HepG2 (cell line): ENCODE results near the gene ZFP36. TPM values are rescaled to one million over a fixed set of nuclear protein-coding genes. Genes with fewer than 3 reads are reported as not detected.
A peak's percentile ranks its signal among the peaks of the same experiment; 100 is the strongest.

Source experiments
- ATAC-seq: fragments of 200-7000 bp; cut with Tn5 transposase; 3 replicates; pipeline ENCODE4 v1.9.1; 2020; ENCODE audit warnings: mild to moderate bottlenecking, moderate library complexity
- BruUV-seq: library from RNA; stranded (reverse); fragments of 400-500 nt; replicated peaks from 2 replicates; lab custom pipeline; 2021; lab: Mats Ljungman, UMichigan
- CTCF ChIA-PET: fragments of 300-600 bp; formaldehyde crosslinking; extraction: SDS; loops from one replicate; lab custom pipeline; 2021; ENCODE audit warnings: low total read pairs, inconsistent platforms, low intra/inter-chr PET ratio; lab: Yijun Ruan, JAX
- POLR2A ChIA-PET: fragments of 350-600 bp; sonication (Branson Sonifier 250); formaldehyde crosslinking; loops from one replicate; lab custom pipeline; 2020; ENCODE audit warnings: antibody characterized with exemption, inconsistent platforms; lab: Yijun Ruan, JAX
- DNase-seq: peaks from one replicate; pipeline ENCODE4 v3.0.0-alpha.2; 2015; ENCODE audit warnings: low spot score
- FAIRE-seq: peaks from 3 replicates; lab custom pipeline; 2011; peaks lifted over from hg19 to GRCh38; lab: Jason Lieb, UNC
- H2AFZ ChIP-seq: one replicate; pipeline ENCODE4 v1.6.1; 2011; ENCODE audit warnings: low read length, inconsistent platforms
- H3K27ac ChIP-seq: fragments of 300-600 bp; 3 replicates; pipeline ENCODE4 v1.8.0; 2011; ENCODE audit warnings: mixed run types, mild to moderate bottlenecking, mixed read lengths, low read length, inconsistent platforms; ENCODE audit not compliant: insufficient read depth; ENCODE audit errors: extremely low read length
- H3K27me3 ChIP-seq, 2 experiments: fragments of 200-600 bp in 1 of 2; 2 replicates in 1 of 2; 3 replicates in 1 of 2; pipeline versions ENCODE4 v1.6.0 to v1.8.0; 2011; ENCODE audit warnings: low read length in 2 of 2, mild to moderate bottlenecking in 2 of 2, moderate library complexity in 2 of 2, inconsistent platforms in 1 of 2; ENCODE audit not compliant: insufficient read depth in 2 of 2, control insufficient read depth in 1 of 2
- H3K36me3 ChIP-seq, 2 experiments: fragments of 200-600 bp in 1 of 2; replicated peaks in 1 of 2; 2 replicates in 1 of 2; 3 replicates in 1 of 2; pipeline versions ENCODE4 v1.5.1 to v1.8.0; 2011; ENCODE audit warnings: low read length in 2 of 2, inconsistent platforms in 1 of 2; ENCODE audit not compliant: insufficient read depth in 2 of 2, control insufficient read depth in 1 of 2
- H3K4me1 ChIP-seq: 2 replicates; pipeline ENCODE4 v1.5.1; 2012; ENCODE audit warnings: low read length, inconsistent platforms; ENCODE audit not compliant: insufficient read depth
- H3K4me2 ChIP-seq: 2 replicates; pipeline ENCODE4 v1.6.0; 2011; ENCODE audit warnings: low read depth, low read length, inconsistent platforms
- H3K4me3 ChIP-seq, 3 experiments: fragments of 200-600 bp in 1 of 3; sonication (generic), shearing (Covaris generic) in 1 of 3; replicated peaks in 1 of 3; 2 replicates each; pipeline ENCODE4 v1.5.1; 2011 to 2016; ENCODE audit warnings: low read length in 3 of 3, inconsistent platforms in 2 of 3, low read depth in 2 of 3, mild to moderate bottlenecking in 2 of 3, control low read depth in 1 of 3, mixed read lengths in 1 of 3; ENCODE audit not compliant: insufficient read depth in 1 of 3
- H3K79me2 ChIP-seq: one replicate; pipeline ENCODE4 v1.6.1; 2011; ENCODE audit warnings: low read length, inconsistent platforms; ENCODE audit not compliant: insufficient read depth
- H3K9ac ChIP-seq: 2 replicates; pipeline ENCODE4 v1.6.0; 2011; ENCODE audit warnings: mild to moderate bottlenecking, low read depth, low read length, inconsistent platforms; ENCODE audit not compliant: insufficient read depth
- H3K9me3 ChIP-seq: 2 replicates; pipeline ENCODE4 v1.5.1; 2012; ENCODE audit warnings: mild to moderate bottlenecking, low read length
- H4K20me1 ChIP-seq: 2 replicates; pipeline ENCODE4 v1.6.0; 2011; ENCODE audit warnings: inconsistent platforms, mild to moderate bottlenecking, low read length, moderate library complexity; ENCODE audit not compliant: insufficient read depth
- DRAP1 ChIP-seq: IDR thresholded peaks from 2 replicates; pipeline ENCODE4 v1.6.1; 2016; ENCODE audit warnings: missing genetic modification reagents, missing compliant biosample characterization
- MAFF ChIP-seq: IDR thresholded peaks from 2 replicates; pipeline ENCODE4 v1.6.1; 2011; ENCODE audit warnings: low read depth, low read length, improper control_type of control experiment
- MAFK ChIP-seq, 2 experiments: IDR thresholded peaks in 1 of 2; conservative IDR thresholded peaks in 1 of 2; 2 replicates each; pipeline ENCODE4 v1.6.1; 2011; ENCODE audit warnings: improper control_type of control experiment in 2 of 2, low read length in 2 of 2
- ZBTB49 ChIP-seq: sonication (generic); formaldehyde crosslinking; IDR thresholded peaks from 2 replicates; pipeline ENCODE4 v1.4.0; 2020; ENCODE audit warnings: missing genetic modification reagents, borderline replicate concordance
- ZIK1 ChIP-seq: sonication (generic); formaldehyde crosslinking; IDR thresholded peaks from 2 replicates; pipeline ENCODE4 v1.5.0; 2020; ENCODE audit warnings: mild to moderate bottlenecking, low read depth, missing genetic modification reagents, borderline replicate concordance
- ZNF138 ChIP-seq: sonication (generic); formaldehyde crosslinking; IDR thresholded peaks from 2 replicates; pipeline ENCODE4 v1.5.0; 2020; ENCODE audit warnings: mild to moderate bottlenecking, low read depth, missing genetic modification reagents
- ZNF615 ChIP-seq: sonication (generic); formaldehyde crosslinking; IDR thresholded peaks from 2 replicates; pipeline ENCODE4 v1.5.0; 2020; ENCODE audit warnings: mild to moderate bottlenecking, missing genetic modification reagents, borderline replicate concordance
- WGBS: methylation state at CpG from one replicate; pipeline ENCODE4 v1.1.6; 2017; ENCODE audit warnings: low lambda C conversion rate; 5-methylcytosine and 5-hydroxymethylcytosine counted together
- in situ Hi-C: cut with HindIII; loops from 2 replicates; pipeline ENCODE4 v1.10.0; 2017; ENCODE audit warnings: low pct_unique_long_range_greater_than_20kb; ENCODE audit not compliant: extremely low pct_ligation_motif_present
- intact Hi-C: fragments of 100-400 bp; cut with micrococcal nuclease; formaldehyde crosslinking; loops from one replicate; pipeline ENCODE4 v1.10.0; 2022; ENCODE audit not compliant: unreplicated experiment
- polyA plus RNA-seq, 8 experiments: library from polyadenylated mRNA; depleted of rRNA in 3 of 8; stranded (reverse) in 7 of 8; unstranded in 1 of 8; fragments of >200 nt; fragmentation: Illumina TruSeq in 4 of 8; extraction: Trizol in 4 of 8; gene quantifications; 2 replicates each; pipeline versions ENCODE4 v1.2.1 to v1.2.3, GENCODE V29; 2011 to 2016; ENCODE audit warnings: low read depth in 4 of 8, missing spikeins in 1 of 8, mixed read lengths in 1 of 8; ENCODE audit not compliant: insufficient read depth in 1 of 8
- total RNA-seq, 5 experiments: library from RNA; depleted of rRNA; stranded (reverse); fragments of >200 nt; fragmentation: Illumina TruSeq; extraction: Trizol; gene quantifications; 2 replicates each; pipeline ENCODE4 v1.2.3, GENCODE V29; 2016; ENCODE audit warnings: low read depth in 1 of 5

ZFP36 gene
- total and polyA plus RNA-seq, 2 of the 13 experiments (the other 11 are each of a cell fraction or from before 2014, with no cell fraction given), result 1.4 to 1.7 TPM

GRCh38 chr19:39420769-39421168 lies 14.1 kb downstream of the ZFP36 start (continued):
- TF ChIP-seq DRAP1 (no peak), ZIK1 (CRISPR knock-in tag) (no peak), ZBTB49 (CRISPR knock-in tag) (no peak), ZNF615 (CRISPR knock-in tag) (no peak)

- POLR2A ChIA-PET, result interaction anchor here (3.2 kb wide), 1 partner anchor 13 kb away, joined by 14 read pairs; the partner anchor contains the start of gene RPS16
- Histone ChIP-seq H3K4me2 (no peak overlapping the region), H3K79me2 (no peaks in the 10 kb centered on the region), H3K4me3 (no peak overlapping the region), H3K36me3 (peaks cover 7 to 8% of the 10 kb centered on the region in 2 experiments; a peak in 4 of 5 replicates), H3K4me1 (0 out of 2 replicates have a peak, but pooled peaks cover under 1% of the 10 kb centered on the region), H3K9ac (no peak overlapping the region), H3K27me3 (no peaks in the 10 kb centered on the region), H4K20me1 (no peaks in the 10 kb centered on the region), H2AFZ (no peak overlapping the region), H3K27ac (no peak overlapping the region), H3K9me3 (no peaks in the 10 kb centered on the region)
- FAIRE-seq (no peak), DNase-seq (no peak), ATAC-seq (no peak)
- CTCF ChIA-PET, result no interaction called here
- WGBS, result 90% methylated on average over 5 of the region's 5 CpGs
- no TSS peak for BruUV-seq
- intact Hi-C loops, result no loop called here
- TF ChIP-seq ZNF138 (CRISPR knock-in tag), result no peak
- peak; percentile 52 to 71; a peak in 3 of 4 replicates for TF ChIP-seq MAFK (conservative IDR thresholded peaks at IDR 0.05 in 1 of 2, IDR thresholded peaks at IDR 0.05 in 1 of 2; ENCODE audit: low read length in 2 of 2)
- TF ChIP-seq MAFF, result peak; percentile 42; the same call in 1 of the 2 replicates
- in situ Hi-C loops, result no loop called here
Measured at GRCh38 chr19:39422020-39422419, 15.4 kb downstream of the ZFP36 start.
